ENCODE measurements around the gene TRIP10. TPM values are rescaled to one million over a fixed set of nuclear protein-coding genes. Genes with fewer than 3 reads are reported as not detected.
A peak's percentile ranks its signal among the peaks of the same experiment; 100 is the strongest.

Gene TRIP10, protein sequence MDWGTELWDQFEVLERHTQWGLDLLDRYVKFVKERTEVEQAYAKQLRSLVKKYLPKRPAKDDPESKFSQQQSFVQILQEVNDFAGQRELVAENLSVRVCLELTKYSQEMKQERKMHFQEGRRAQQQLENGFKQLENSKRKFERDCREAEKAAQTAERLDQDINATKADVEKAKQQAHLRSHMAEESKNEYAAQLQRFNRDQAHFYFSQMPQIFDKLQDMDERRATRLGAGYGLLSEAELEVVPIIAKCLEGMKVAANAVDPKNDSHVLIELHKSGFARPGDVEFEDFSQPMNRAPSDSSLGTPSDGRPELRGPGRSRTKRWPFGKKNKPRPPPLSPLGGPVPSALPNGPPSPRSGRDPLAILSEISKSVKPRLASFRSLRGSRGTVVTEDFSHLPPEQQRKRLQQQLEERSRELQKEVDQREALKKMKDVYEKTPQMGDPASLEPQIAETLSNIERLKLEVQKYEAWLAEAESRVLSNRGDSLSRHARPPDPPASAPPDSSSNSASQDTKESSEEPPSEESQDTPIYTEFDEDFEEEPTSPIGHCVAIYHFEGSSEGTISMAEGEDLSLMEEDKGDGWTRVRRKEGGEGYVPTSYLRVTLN
- total RNA-seq (10 to 100 TPM; 60.8 to 82.2 TPM), polyA plus RNA-seq (10 to 100 TPM; 77.4 to 97.3 TPM)
- long read RNA-seq, donor 1, transcript TRIP10-202 (14 exons, 2,035 nt), result major isoform, 8 of 38 reads
- long read RNA-seq, donor 1, partial matches to known transcripts, result 26 of 38 reads
- long read RNA-seq, donor 1, other reads (novel, unspliced or antisense), result 0 of 38 reads
- long read RNA-seq, donor 2, partial matches to known transcripts, result 5 of 7 reads
- long read RNA-seq, donor 2, other reads (novel, unspliced or antisense), result 0 of 7 reads
- long read RNA-seq, donor 3, partial matches to known transcripts, result 9 of 14 reads
- long read RNA-seq, donor 3, other reads (novel, unspliced or antisense), result 0 of 14 reads
- long read RNA-seq, donor 4, partial matches to known transcripts, result 26 of 31 reads
- long read RNA-seq, donor 4, other reads (novel, unspliced or antisense), result 0 of 31 reads
- long read RNA-seq, donor 5, transcript TRIP10-202 (14 exons, 2,035 nt), result major isoform, 7 of 39 reads
- long read RNA-seq, donor 5, partial matches to known transcripts, result 26 of 39 reads
- long read RNA-seq, donor 5, other reads (novel, unspliced or antisense), result 0 of 39 reads

DNA sequence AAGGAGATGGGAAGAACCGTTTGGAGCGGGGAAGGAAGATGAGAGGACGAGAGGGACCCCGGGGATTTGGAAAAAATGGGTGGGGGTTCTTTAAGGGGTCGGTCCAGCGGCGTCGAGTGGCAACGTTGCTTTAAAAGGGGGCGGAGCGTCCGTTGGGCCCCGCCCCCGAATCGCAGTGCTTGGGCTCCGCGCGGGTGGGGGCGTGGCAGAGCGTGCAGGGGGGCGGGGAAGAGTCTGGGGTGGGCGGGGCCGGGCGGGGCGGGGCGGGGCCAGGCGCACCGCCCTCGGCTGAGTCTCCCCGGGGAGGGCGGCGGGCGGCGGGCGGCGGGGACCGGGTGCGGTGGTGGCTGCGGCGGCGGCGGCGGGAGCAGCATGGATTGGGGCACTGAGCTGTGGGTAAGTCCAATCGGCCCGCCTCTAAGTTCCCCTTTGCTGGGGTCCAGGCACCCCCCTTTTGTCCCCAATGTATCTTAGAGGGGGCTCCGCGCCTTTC lies at the start of gene TRIP10:
TSS of gene TRIP10 (plus strand) at position 291 of the 493 bp plus-strand sequence. CDS start at position 373, 82 bp downstream.
- Histone ChIP-seq H3K27ac (ENCODE audit: low read depth in 1 of 2, low read length in 1 of 2) (peak within 1 kb of the TSS; percentile 88), H3K36me3 (ENCODE audit: control insufficient read depth in 4 of 4, insufficient read depth in 4 of 4, low read length in 4 of 4) (peaks cover 2 to 6% (median 4%) of the 10 kb centered on the region in 4 donors), H3K4me3 (peak within 1 kb of the TSS; percentile 86), H3K9ac (ENCODE audit: insufficient read depth in 1 of 2, low read length in 2 of 2) (peak within 1 kb of the TSS; percentile 4 to 71), H3K9me3 (ENCODE audit: control insufficient read depth in 4 of 4, insufficient read depth in 3 of 4, low read length in 3 of 4) (no peaks in the 10 kb centered on the region), H3K27me3 (ENCODE audit: control insufficient read depth in 3 of 3, insufficient read depth in 3 of 3, low read length in 2 of 3) (no peaks in the 10 kb centered on the region), H3K4me1 (ENCODE audit: control insufficient read depth in 5 of 5, insufficient read depth in 5 of 5, low read length in 5 of 5) (peaks cover 0 to 64% (median 25%) of the 10 kb centered on the region in 5 donors)
- 0 to 1% methylated on average over 21 to 47 of the region's 47 CpGs for WGBS, 2 donors
- peak; percentile 91 to 92 (median 92) for DNase-seq
- peak; percentile 31 for ATAC-seq (ENCODE audit: insufficient read depth, low FRiP score)
- TF ChIP-seq, protein P1, sequence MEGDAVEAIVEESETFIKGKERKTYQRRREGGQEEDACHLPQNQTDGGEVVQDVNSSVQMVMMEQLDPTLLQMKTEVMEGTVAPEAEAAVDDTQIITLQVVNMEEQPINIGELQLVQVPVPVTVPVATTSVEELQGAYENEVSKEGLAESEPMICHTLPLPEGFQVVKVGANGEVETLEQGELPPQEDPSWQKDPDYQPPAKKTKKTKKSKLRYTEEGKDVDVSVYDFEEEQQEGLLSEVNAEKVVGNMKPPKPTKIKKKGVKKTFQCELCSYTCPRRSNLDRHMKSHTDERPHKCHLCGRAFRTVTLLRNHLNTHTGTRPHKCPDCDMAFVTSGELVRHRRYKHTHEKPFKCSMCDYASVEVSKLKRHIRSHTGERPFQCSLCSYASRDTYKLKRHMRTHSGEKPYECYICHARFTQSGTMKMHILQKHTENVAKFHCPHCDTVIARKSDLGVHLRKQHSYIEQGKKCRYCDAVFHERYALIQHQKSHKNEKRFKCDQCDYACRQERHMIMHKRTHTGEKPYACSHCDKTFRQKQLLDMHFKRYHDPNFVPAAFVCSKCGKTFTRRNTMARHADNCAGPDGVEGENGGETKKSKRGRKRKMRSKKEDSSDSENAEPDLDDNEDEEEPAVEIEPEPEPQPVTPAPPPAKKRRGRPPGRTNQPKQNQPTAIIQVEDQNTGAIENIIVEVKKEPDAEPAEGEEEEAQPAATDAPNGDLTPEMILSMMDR (IDR thresholded peaks at IDR 0.05; ENCODE audit: control extremely low read depth, extremely low read depth), result no peak

DNA sequence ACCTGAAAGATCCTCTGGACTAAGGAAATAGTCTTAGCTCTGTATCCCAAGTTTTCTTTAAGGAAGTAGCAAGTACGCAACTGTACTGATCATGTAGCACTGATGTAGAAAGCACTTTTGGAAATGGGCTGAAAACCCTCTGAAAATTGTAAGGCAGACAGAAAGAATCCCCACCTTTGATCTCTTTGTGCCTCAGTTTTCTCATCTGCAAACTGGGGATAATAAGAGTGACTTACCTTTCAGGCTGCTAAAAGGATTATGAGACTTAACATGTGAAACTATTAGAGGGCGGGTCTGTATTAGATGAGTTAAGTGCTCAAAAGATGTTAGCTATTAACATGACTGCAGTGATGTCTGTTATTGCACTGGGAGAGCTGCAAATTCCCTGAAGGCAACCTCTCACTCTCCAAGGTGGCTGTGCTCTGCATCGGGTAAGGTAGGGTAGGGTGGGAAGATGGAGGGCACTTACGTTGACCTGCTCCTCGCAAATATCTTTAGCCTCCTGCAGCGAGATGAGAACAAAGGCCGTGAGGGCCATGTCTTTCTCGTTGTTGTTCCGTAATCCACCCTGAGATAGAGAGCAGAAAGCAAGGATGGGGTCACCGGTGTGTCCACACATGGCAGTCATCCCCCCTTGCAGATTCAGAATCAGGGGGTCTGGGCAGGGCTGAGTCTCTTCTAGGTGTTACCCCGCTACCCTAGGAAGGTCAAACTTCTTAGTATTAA lies 49.2 kb upstream of the TRIP10 start:
- H3K27ac ChIP-seq (ENCODE audit: low read depth in 1 of 2, low read length in 1 of 2), result no peak overlapping the region
- no peak for ATAC-seq (ENCODE audit: insufficient read depth, low FRiP score)
- H3K9me3 ChIP-seq (ENCODE audit: control insufficient read depth in 4 of 4, insufficient read depth in 3 of 4, low read length in 3 of 4), result peaks cover 0 to 1% (median 0%) of the 10 kb centered on the region in 4 donors
- no peak overlapping the region for H3K4me3 ChIP-seq
- WGBS, 2 donors, result 83 to 91% methylated on average over 11 of the region's 11 CpGs
- H3K9ac ChIP-seq (ENCODE audit: insufficient read depth in 1 of 2, low read length in 2 of 2), result no peak overlapping the region
- TF ChIP-seq, protein P1 (IDR thresholded peaks at IDR 0.05; ENCODE audit: control extremely low read depth, extremely low read depth), result no peak
- no peaks in the 10 kb centered on the region for H3K27me3 ChIP-seq (ENCODE audit: control insufficient read depth in 3 of 3, insufficient read depth in 3 of 3, low read length in 2 of 3)
- peaks cover 0 to 9% (median 0%) of the 10 kb centered on the region in 4 donors for H3K36me3 ChIP-seq (ENCODE audit: control insufficient read depth in 4 of 4, insufficient read depth in 4 of 4, low read length in 4 of 4)
- no peaks in the 10 kb centered on the region for H3K4me1 ChIP-seq (ENCODE audit: control insufficient read depth in 5 of 5, insufficient read depth in 5 of 5, low read length in 5 of 5)
- no peak for DNase-seq

DNA sequence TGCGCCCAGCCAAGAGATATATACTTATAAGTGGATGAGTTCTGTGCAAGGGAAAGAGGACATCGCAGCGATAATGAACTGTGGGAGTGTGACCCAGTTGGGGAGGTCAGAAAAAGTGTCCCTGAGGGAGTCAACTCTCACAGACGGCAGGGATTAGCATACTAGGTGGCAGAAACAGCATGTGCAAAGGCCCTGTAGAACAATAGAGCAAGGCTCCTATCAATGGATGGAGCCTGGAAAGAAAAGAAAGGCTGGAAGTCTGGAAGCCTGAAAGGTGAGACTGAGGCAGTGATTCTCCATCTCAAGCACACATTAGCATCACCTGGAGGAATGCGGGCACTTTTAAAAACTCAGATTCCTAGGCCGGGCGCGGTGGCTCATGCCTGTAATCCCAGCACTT lies 48.1 kb upstream of the TRIP10 start:
- no peak for DNase-seq
- no peak overlapping the region for H3K27ac ChIP-seq (ENCODE audit: low read depth in 1 of 2, low read length in 1 of 2)
- H3K27me3 ChIP-seq (ENCODE audit: control insufficient read depth in 3 of 3, insufficient read depth in 3 of 3, low read length in 2 of 3), result no peaks in the 10 kb centered on the region
- H3K4me3 ChIP-seq, result no peak overlapping the region
- TF ChIP-seq, protein P1 (IDR thresholded peaks at IDR 0.05; ENCODE audit: control extremely low read depth, extremely low read depth), result no peak
- WGBS, 2 donors, result 92 to 94% methylated on average over 8 of the region's 8 CpGs
- no peaks in the 10 kb centered on the region for H3K4me1 ChIP-seq (ENCODE audit: control insufficient read depth in 5 of 5, insufficient read depth in 5 of 5, low read length in 5 of 5)
- ATAC-seq (ENCODE audit: insufficient read depth, low FRiP score), result no peak
- peaks cover 0 to 1% (median 0%) of the 10 kb centered on the region in 4 donors for H3K9me3 ChIP-seq (ENCODE audit: control insufficient read depth in 4 of 4, insufficient read depth in 3 of 4, low read length in 3 of 4)
- H3K36me3 ChIP-seq (ENCODE audit: control insufficient read depth in 4 of 4, insufficient read depth in 4 of 4, low read length in 4 of 4), result peaks cover 0 to 9% (median 0%) of the 10 kb centered on the region in 4 donors
- no peak overlapping the region for H3K9ac ChIP-seq (ENCODE audit: insufficient read depth in 1 of 2, low read length in 2 of 2)

Measured in lung (tissue), 16 donors.